Activated CD4-positive, alpha-beta T cell treated with anti-CD3 and anti-CD28 coated beads, Interleukin-2, Interleukin-4, amounts not matched to agents 100 ng/mL and 50 ng/mL, durations not matched to agents 16 hours and 8 hours (primary cell): ENCODE data around the gene PLD1.

Experiments used
- DNase-seq: peaks from one replicate; pipeline ENCODE4 v3.0.0-alpha.2; 2020; ENCODE audit warnings: low spot score

The PLD1 gene

GRCh38 chr3:171838218-171838720, 28.0 kb upstream of the PLD1 start:
- DNase-seq = no peak

GRCh38 chr3:171837698-171838097, 27.4 kb upstream of the PLD1 start:
- no peak for DNase-seq

- no peak for DNase-seq
These were observed 26.6 kb upstream of the PLD1 start for GRCh38 chr3:171836855-171837254.

GRCh38 chr3:171835613-171836012, 25.3 kb upstream of the PLD1 start:
- DNase-seq = no peak

- DNase-seq = no peak
These were observed 24.8 kb upstream of the PLD1 start for GRCh38 chr3:171835116-171835515.

GRCh38 chr3:171834461-171834801, 24.1 kb upstream of the PLD1 start:
- DNase-seq = no peak

- DNase-seq = no peak
These were observed 23.6 kb upstream of the PLD1 start for GRCh38 chr3:171833789-171834460.

GRCh38 chr3:171832989-171833388, 22.7 kb upstream of the PLD1 start:
- no peak for DNase-seq

- DNase-seq = no peak
These were observed 21.7 kb upstream of the PLD1 start for GRCh38 chr3:171831936-171832335.

GRCh38 chr3:171830518-171830875, 20.2 kb upstream of the PLD1 start:
- DNase-seq = no peak

- no peak for DNase-seq
These were observed 19.7 kb upstream of the PLD1 start for GRCh38 chr3:171829841-171830517.

- DNase-seq = no peak
These were observed 18.9 kb upstream of the PLD1 start for GRCh38 chr3:171828902-171829770.

- DNase-seq = no peak
These were observed 17.7 kb upstream of the PLD1 start for GRCh38 chr3:171827836-171828458.

GRCh38 chr3:171827385-171827784, 17.1 kb upstream of the PLD1 start:
- DNase-seq = no peak

GRCh38 chr3:171825222-171825828, 15.0 kb upstream of the PLD1 start:
- no peak for DNase-seq

GRCh38 chr3:171824824-171825221, 14.5 kb upstream of the PLD1 start:
- DNase-seq = no peak

- DNase-seq = no peak
These were observed 13.8 kb upstream of the PLD1 start for GRCh38 chr3:171824116-171824515.

- no peak for DNase-seq
These were observed 12.3 kb upstream of the PLD1 start for GRCh38 chr3:171822431-171823106.

- no peak for DNase-seq
These were observed 11.6 kb upstream of the PLD1 start for GRCh38 chr3:171821778-171822358.

GRCh38 chr3:171821044-171821443, 10.8 kb upstream of the PLD1 start:
- DNase-seq = no peak
